K562 (cell line): ENCODE results near the gene PPP6R3.

Experiments used
- JUNB ChIP-seq: fragments of 450-650 bp; formaldehyde crosslinking; conservative IDR thresholded peaks from 2 replicates; pipeline ENCODE4 v1.4.0; 2020; ENCODE audit warnings: mild to moderate bottlenecking
- PHB ChIP-seq: fragments of 250-450 bp; sonication (Bioruptor Pico); IDR thresholded peaks from 2 replicates; pipeline ENCODE4 v1.5.0; 2021

DNA sequence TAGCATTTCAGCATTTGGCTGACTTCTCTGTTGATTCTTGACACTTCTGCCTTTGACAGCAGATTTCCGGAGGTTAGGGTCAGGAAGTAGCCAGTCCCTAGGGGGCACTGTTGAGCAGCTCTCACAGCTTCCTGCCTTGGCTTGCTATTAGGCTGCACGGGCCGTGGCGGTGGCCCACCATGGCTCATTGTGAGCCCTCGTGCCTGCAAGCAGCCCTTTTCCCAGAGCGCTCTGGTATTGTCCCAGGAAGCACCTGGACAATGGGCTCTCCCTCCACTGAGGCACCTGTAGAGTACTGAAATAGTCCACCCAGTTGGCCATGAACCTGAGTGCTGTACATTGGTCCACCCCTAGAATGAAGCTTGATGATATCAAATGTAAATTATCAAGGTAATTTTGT lies 123.5 kb downstream of the PPP6R3 start:
- no peak for TF ChIP-seq PHB (CRISPR knock-in tag)
- no peak for TF ChIP-seq JUNB (CRISPR knock-in tag)
